ENCODE measurements around the gene PDC. TPM values are rescaled to one million over a fixed set of nuclear protein-coding genes. Genes with fewer than 3 reads are reported as not detected.
A peak's percentile ranks its signal among the peaks of the same experiment; 100 is the strongest.

PDC gene
- not detected in 2 replicates for total RNA-seq

DNA sequence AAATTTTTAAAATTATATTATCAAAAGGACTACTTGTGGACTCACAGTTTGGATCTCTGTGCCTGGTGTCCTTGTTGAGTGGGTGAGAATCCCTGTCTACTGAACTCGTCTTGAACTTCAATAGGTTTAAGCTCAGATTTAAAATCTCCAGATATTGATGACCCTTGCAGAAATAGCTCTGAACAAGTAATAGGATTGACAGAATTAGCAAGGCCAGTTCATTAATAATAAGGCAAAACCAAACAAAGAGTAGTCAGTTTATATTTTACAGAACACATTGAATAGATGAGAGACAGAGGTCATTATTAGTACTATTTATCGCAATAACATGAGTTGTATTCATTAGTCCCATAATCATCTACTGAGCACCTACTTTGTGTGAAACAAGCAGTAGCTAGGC lies at the start of gene PDC:
TSS of gene PDC (minus strand) at position 101 of the 400 bp plus-strand sequence. CDS start 11,655 bp downstream, outside the sequence.
- TF ChIP-seq CTCF (IDR thresholded peaks at IDR 0.05; ENCODE audit: extremely low read depth, low read depth, low read length), result no peak
- Histone ChIP-seq H3K27ac (ENCODE audit: low read depth, low read length) (no peak within 1 kb of the TSS), H2AFZ (ENCODE audit: low read length) (no peak within 1 kb of the TSS), H3K4me1 (ENCODE audit: insufficient read depth, low read length) (peaks cover 8% of the 10 kb centered on the region), H3K36me3 (ENCODE audit: insufficient read depth, low read length) (no peaks in the 10 kb centered on the region), H3K79me2 (ENCODE audit: insufficient read depth, low read length) (no peaks in the 10 kb centered on the region), H4K20me1 (ENCODE audit: insufficient read depth, low read length) (no peaks in the 10 kb centered on the region), H3K9me3 (ENCODE audit: low read depth, low read length) (no peaks in the 10 kb centered on the region), H3K4me3 (ENCODE audit: insufficient read depth, low read length) (no peak within 1 kb of the TSS), H3K4me2 (ENCODE audit: insufficient read depth, low read length) (no peak within 1 kb of the TSS), H3K27me3 (ENCODE audit: insufficient read depth, low read length) (no peaks in the 10 kb centered on the region)
- no peak for DNase-seq (ENCODE audit: insufficient read length, low spot score, missing footprints)

DNA sequence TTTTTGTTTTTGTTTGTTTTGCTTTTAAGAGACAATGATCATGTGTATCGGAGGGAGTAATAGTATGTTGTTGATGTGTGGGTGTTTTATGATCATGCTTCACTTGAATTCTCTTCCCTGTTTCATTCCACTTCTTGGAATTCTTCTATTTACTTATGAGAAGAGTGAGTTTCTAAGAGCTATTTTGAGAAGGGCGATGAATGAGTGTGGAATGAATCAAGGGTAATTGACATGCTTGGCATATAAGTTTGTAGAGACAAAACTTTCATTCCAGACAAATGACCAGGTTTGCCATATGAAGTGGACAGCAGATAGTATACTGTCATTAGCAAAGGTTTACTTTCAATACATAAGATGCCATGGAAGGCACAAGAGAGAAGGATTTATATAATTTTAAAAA lies 42.3 kb upstream of the PDC start:
- Histone ChIP-seq H3K79me2 (ENCODE audit: insufficient read depth, low read length) (no peaks in the 10 kb centered on the region), H3K4me1 (ENCODE audit: insufficient read depth, low read length) (peaks cover 43% of the 10 kb centered on the region), H2AFZ (ENCODE audit: low read length) (peak overlapping the region; percentile 31), H3K9me3 (ENCODE audit: low read depth, low read length) (no peaks in the 10 kb centered on the region), H3K27ac (ENCODE audit: low read depth, low read length) (peak overlapping the region; percentile 89), H3K27me3 (ENCODE audit: insufficient read depth, low read length) (no peaks in the 10 kb centered on the region), H3K4me3 (ENCODE audit: insufficient read depth, low read length) (no peak overlapping the region), H3K4me2 (ENCODE audit: insufficient read depth, low read length) (peak overlapping the region; percentile 47), H4K20me1 (ENCODE audit: insufficient read depth, low read length) (no peaks in the 10 kb centered on the region), H3K36me3 (ENCODE audit: insufficient read depth, low read length) (no peaks in the 10 kb centered on the region)
- TF ChIP-seq CTCF (IDR thresholded peaks at IDR 0.05; ENCODE audit: extremely low read depth, low read depth, low read length), result no peak
- peak; percentile 18 for DNase-seq (ENCODE audit: insufficient read length, low spot score, missing footprints)

DNA sequence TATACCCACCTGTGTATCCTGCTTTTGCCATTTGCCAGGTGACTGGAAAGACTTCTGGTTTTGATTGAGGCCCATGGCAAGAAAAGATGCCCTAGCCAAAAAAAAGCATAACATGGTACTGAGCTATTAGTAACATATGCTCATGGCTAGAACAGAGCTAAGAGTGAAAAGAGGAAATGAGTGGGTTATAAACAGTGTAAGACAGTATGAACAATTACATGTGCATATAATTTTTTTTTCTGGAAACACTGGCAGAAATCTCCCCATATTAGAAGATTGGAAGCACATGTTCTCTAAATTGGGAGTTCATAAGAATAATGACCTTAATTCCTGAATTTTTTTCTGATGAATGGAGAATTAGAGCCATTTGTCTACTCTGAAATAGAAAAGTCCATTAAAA lies 41.2 kb upstream of the PDC start:
- TF ChIP-seq CTCF (IDR thresholded peaks at IDR 0.05; ENCODE audit: extremely low read depth, low read depth, low read length), result no peak
- Histone ChIP-seq H4K20me1 (ENCODE audit: insufficient read depth, low read length) (no peaks in the 10 kb centered on the region), H2AFZ (ENCODE audit: low read length) (no peak overlapping the region), H3K4me2 (ENCODE audit: insufficient read depth, low read length) (no peak overlapping the region), H3K27me3 (ENCODE audit: insufficient read depth, low read length) (no peaks in the 10 kb centered on the region), H3K27ac (ENCODE audit: low read depth, low read length) (peak overlapping the region; percentile 89), H3K36me3 (ENCODE audit: insufficient read depth, low read length) (no peaks in the 10 kb centered on the region), H3K79me2 (ENCODE audit: insufficient read depth, low read length) (no peaks in the 10 kb centered on the region), H3K9me3 (ENCODE audit: low read depth, low read length) (no peaks in the 10 kb centered on the region), H3K4me3 (ENCODE audit: insufficient read depth, low read length) (no peak overlapping the region), H3K4me1 (ENCODE audit: insufficient read depth, low read length) (peaks cover 44% of the 10 kb centered on the region)
- DNase-seq (ENCODE audit: insufficient read length, low spot score, missing footprints), result no peak

DNA sequence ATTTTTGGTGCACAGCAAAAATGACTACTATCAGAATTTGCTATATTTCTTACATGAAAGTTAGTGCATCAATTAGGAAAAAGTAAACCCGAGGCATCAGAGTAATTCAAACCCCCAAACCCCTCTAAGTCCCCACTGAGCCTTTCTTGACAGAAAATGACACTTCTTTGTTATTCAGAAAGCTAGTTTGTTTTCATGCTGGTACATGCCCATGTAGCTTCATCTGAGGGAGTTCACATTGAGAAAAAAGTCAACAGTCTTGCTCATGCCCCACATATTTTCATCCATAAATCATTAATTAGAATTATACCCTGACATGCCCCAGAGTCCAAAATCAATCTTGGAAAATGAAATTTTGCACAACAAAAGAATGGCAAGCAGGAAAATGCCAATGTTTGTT lies 39.9 kb upstream of the PDC start:
- H3K36me3 ChIP-seq (ENCODE audit: insufficient read depth, low read length), result no peaks in the 10 kb centered on the region
- peaks cover 44% of the 10 kb centered on the region for H3K4me1 ChIP-seq (ENCODE audit: insufficient read depth, low read length)
- no peak for DNase-seq (ENCODE audit: insufficient read length, low spot score, missing footprints)
- no peak overlapping the region for H3K27ac ChIP-seq (ENCODE audit: low read depth, low read length)
- H3K79me2 ChIP-seq (ENCODE audit: insufficient read depth, low read length), result no peaks in the 10 kb centered on the region
- no peak overlapping the region for H3K4me2 ChIP-seq (ENCODE audit: insufficient read depth, low read length)
- TF ChIP-seq CTCF (IDR thresholded peaks at IDR 0.05; ENCODE audit: extremely low read depth, low read depth, low read length), result no peak
- no peak overlapping the region for H2AFZ ChIP-seq (ENCODE audit: low read length)
- H4K20me1 ChIP-seq (ENCODE audit: insufficient read depth, low read length), result no peaks in the 10 kb centered on the region
- no peak overlapping the region for H3K4me3 ChIP-seq (ENCODE audit: insufficient read depth, low read length)
- H3K9me3 ChIP-seq (ENCODE audit: low read depth, low read length), result no peaks in the 10 kb centered on the region
- H3K27me3 ChIP-seq (ENCODE audit: insufficient read depth, low read length), result no peaks in the 10 kb centered on the region

Data from osteoblast (primary cell).